Measurements from ENCODE around the gene VAC14. TPM values are rescaled to one million over a fixed set of nuclear protein-coding genes. Genes with fewer than 3 reads are reported as not detected.
"Not testable (repeated sequence)": the region's sequence is repeated elsewhere in the genome, so short reads cannot be mapped to it uniquely, and the experiment has no call there.

Gene VAC14
- total RNA-seq, 1 donor from 2014 or later: 75.1 TPM

- peak in 1 of 2 donors; percentile 73 for DNase-seq (ENCODE audit: low spot score in 2 of 2)
- Histone ChIP-seq H3K4me1 (peaks cover 6 to 19% of the 10 kb centered on the region in 2 donors), H3K27me3 (no peaks in the 10 kb centered on the region), H3K36me3 (no peaks in the 10 kb centered on the region), H3K4me3 (peak overlapping the region in 1 of 2 donors; percentile 48), H3K27ac (peak overlapping the region; percentile 77 to 78), H3K9me3 (no peaks in the 10 kb centered on the region)
- intact Hi-C loops (cut with DNase I): loop anchor here (2.0 kb wide), 1 partner anchor 71 kb away; no protein-coding TSS in a partner anchor
- TF ChIP-seq CTCF (IDR thresholded peaks at IDR 0.05): no peak
Observed at GRCh38 chr16:70647441-70648359, 153.3 kb downstream of the VAC14 start.

DNA sequence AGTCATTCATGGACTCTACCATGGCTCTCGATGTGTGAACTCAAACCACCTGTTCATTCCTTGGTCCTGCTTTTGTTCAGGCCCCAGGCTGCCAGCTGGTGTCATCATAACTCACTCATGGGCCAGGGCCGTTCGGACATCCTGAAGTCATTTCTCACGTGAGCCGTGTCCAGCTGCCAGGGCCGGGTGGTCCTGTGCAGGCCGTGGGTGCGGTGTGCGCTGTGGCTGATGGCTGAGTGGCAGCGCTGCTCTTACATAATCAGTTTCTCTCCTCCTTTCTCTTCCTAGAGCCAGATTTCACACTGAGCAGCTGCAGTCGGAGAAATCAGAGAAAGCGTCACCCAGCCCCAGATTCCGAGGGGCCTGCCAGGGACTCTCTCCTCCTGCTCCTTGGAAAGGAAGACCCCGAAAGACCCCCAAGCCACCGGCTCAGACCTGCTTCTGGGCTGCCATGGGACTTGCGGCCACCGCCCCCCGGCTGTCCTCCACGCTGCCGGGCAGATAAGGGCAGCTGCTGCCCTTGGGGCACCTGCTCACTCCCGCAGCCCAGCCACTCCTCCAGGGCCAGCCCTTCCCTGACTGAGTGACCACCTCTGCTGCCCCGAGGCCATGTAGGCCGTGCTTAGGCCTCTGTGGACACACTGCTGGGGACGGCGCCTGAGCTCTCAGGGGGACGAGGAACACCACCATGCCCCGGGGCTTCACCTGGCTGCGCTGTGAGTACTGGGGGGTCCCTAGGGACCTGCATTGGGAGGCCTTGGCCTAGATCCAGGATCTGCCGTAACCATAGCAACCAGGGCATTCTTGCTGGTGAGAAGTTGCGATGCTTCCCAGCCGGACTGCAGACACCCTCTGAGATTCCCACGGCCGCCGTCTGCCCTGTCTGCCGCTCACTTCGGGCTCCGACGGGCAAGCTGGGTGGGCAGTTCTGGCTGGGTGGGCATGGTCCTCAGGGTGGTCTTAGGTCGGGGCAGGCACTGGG, 154.4 kb downstream of the VAC14 start, which contains the start of gene IL34:
Gene IL34 (plus strand): TSS at position 300 of the 982 bp plus-strand sequence. CDS start 389 bp downstream, at position 689.
- Histone ChIP-seq H3K27ac (peak within 1 kb of the TSS; percentile 77 to 78), H3K36me3 (no peaks in the 10 kb centered on the region), H3K27me3 (no peaks in the 10 kb centered on the region), H3K9me3 (no peaks in the 10 kb centered on the region), H3K4me1 (peaks cover 6 to 19% of the 10 kb centered on the region in 2 donors), H3K4me3 (peak within 1 kb of the TSS; percentile 11 to 48)
- intact Hi-C loops (cut with DNase I): loop anchor here (2.0 kb wide), 1 partner anchor 70 kb away; no protein-coding TSS in a partner anchor
- no peak for TF ChIP-seq CTCF (IDR thresholded peaks at IDR 0.05)
- DNase-seq (ENCODE audit: low spot score in 2 of 2): peak in 1 of 2 donors; percentile 77

GRCh38 chr16:70644763-70645597, 156.0 kb downstream of the VAC14 start:
- intact Hi-C loops (cut with DNase I): no loop called here
- H3K4me1 ChIP-seq: peaks cover 6 to 21% of the 10 kb centered on the region in 2 donors
- no peak for TF ChIP-seq CTCF (IDR thresholded peaks at IDR 0.05)

GRCh38 chr16:70643264-70643663, 157.7 kb downstream of the VAC14 start:
- intact Hi-C loops (cut with DNase I); H3K36me3 ChIP-seq; H3K4me3 ChIP-seq; H3K9me3 ChIP-seq; H3K27ac ChIP-seq; DNase-seq (ENCODE audit: low spot score in 2 of 2); H3K27me3 ChIP-seq: not testable (repeated sequence)
- peaks cover 6 to 26% of the 10 kb centered on the region in 2 donors for H3K4me1 ChIP-seq

More at GRCh38 chr16:70644763-70645597, 156.0 kb downstream of the VAC14 start:
- no peak for DNase-seq (ENCODE audit: low spot score in 2 of 2)
- no peak overlapping the region for H3K27ac ChIP-seq
- no peak overlapping the region for H3K4me3 ChIP-seq
- no peaks in the 10 kb centered on the region for H3K27me3 ChIP-seq
- no peaks in the 10 kb centered on the region for H3K9me3 ChIP-seq
- H3K36me3 ChIP-seq: no peaks in the 10 kb centered on the region

DNA sequence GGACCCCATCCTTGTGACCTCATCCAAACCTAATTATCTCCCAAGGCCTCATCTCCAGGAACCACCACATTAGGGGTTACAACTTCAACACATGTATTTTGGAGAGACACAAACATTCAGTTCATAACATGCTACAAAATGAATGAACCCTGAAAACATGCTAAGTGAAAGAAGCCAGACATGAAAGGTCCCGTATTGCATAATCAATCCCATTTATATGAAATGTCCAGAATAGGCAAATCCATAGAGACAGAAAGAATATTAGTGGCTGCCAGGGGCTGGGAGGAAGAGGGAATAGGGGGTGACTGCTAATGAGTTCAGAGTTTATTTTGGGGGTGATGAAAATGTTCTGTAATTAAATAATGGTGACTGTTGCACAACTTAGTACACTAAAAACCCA, 158.3 kb downstream of the VAC14 start:
- H3K27me3 ChIP-seq: no peaks in the 10 kb centered on the region
- intact Hi-C loops (cut with DNase I): no loop called here
- no peak overlapping the region for H3K4me3 ChIP-seq
- H3K36me3 ChIP-seq: no peaks in the 10 kb centered on the region
- TF ChIP-seq CTCF (IDR thresholded peaks at IDR 0.05): no peak
- H3K4me1 ChIP-seq: peaks cover 6 to 23% of the 10 kb centered on the region in 2 donors
- no peak overlapping the region for H3K27ac ChIP-seq
- no peaks in the 10 kb centered on the region for H3K9me3 ChIP-seq
- DNase-seq (ENCODE audit: low spot score in 2 of 2): no peak

Data from ascending aorta (tissue), 2 donors.